Measurements from ENCODE around the gene MRPS35.
A peak's percentile ranks its signal among the peaks of the same experiment; 100 is the strongest.

Gene MRPS35

DNA sequence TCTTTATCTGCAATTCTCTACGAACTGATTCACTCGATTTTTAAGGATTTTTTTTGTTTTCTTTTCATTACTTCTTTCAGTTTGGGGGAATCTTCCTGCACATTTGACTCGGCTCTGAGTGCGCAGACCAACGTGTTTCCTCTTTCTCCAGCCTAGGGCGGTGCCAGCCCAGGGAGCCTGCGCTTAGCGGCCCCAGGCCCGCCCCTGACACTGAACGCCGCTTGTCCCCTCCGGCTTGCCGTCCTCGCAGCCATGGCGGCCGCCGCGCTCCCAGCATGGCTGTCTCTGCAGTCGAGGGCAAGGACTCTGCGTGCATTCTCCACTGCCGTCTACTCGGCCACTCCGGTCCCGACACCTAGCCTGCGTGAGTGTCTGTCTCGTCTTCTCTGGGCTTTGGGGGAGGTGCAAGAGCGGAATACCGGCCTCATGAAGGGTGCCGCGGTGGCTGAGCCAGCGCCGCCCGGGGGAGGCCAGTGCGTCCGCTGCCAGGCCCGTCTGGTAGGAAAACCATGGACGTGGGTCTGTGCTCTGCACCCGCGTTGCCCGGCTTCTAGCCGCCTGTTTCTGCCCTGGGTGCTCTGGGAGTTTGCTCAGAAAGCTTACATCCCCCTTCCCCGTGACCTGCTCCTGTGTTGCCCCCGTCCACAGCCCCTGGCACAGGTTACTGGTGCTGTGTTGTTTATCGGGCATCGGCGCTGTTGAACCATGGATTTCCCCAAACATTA, at the start of gene MRPS35:
Gene MRPS35 (plus strand): TSS at position 241 of the 725 bp plus-strand sequence. CDS start 12 bp downstream, at position 253.
- DNase-seq (ENCODE audit: low read depth) = peak; percentile 80

GRCh38 chr12:27665704-27666103, 44.9 kb upstream of the MRPS35 start:
- no peak for DNase-seq (ENCODE audit: low read depth)

GRCh38 chr12:27666510-27666909, 44.1 kb upstream of the MRPS35 start:
- DNase-seq (ENCODE audit: low read depth) = no peak

GRCh38 chr12:27667540-27667939, 43.1 kb upstream of the MRPS35 start:
- DNase-seq (ENCODE audit: low read depth) = no peak

GRCh38 chr12:27672051-27672450, 38.6 kb upstream of the MRPS35 start:
- DNase-seq (ENCODE audit: low read depth) = no peak

- no peak for DNase-seq (ENCODE audit: low read depth)
Observed at GRCh38 chr12:27672643-27673042, 38.0 kb upstream of the MRPS35 start.

DNA sequence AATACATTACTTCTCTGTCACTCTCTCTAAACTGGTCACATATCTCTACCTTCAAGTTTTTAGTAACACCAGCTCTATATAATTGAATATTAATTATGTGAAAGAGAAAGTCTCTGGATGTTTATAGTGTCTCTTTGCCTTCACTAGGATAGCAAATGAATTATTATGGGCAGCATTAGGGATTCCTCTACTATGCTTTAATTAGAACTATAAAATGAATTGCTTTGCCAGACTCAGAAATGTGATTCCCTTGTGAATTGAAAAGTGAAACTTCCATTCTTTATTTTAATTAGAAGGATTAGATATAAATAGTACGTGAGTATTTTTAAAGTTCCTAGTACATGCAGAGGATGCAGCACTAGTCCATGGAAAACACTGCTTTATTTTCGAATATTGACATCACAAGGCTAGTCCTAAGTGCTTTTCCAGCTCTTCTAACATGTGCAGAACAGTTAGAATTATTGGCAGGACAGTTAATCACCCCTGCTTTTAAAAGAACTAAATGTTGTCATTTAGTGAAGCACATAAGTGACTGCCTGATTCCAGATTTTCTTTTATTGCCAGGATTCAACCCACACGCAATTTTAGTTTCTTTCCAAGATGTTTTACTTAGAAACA, 37.4 kb upstream of the MRPS35 start:
- DNase-seq (ENCODE audit: low read depth) = no peak

GRCh38 chr12:27674989-27675388, 35.6 kb upstream of the MRPS35 start:
- DNase-seq (ENCODE audit: low read depth) = no peak

GRCh38 chr12:27680619-27681018, 30.0 kb upstream of the MRPS35 start:
- no peak for DNase-seq (ENCODE audit: low read depth)

- no peak for DNase-seq (ENCODE audit: low read depth)
Observed at GRCh38 chr12:27682534-27682933, 28.1 kb upstream of the MRPS35 start.

DNA sequence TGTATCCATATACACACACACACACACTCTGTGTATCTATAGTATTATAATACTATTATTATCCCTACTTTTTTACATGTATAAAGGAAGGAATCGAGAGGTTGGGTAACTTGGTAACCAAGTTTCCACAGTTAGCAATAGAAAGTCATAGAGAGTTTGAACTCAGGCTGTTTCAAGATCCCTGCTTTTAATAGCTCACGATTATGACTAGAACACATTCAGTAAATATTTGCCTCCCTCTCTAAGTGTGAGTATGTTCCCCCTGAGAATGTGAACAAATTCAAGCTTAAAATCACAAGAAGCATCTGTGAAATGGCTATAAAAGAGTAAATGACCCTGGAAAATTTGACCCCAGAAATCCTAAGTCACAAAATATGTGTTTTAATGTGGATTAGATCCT, 25.4 kb upstream of the MRPS35 start:
- DNase-seq (ENCODE audit: low read depth) = no peak

GRCh38 chr12:27686147-27686546, 24.5 kb upstream of the MRPS35 start:
- no peak for DNase-seq (ENCODE audit: low read depth)

GRCh38 chr12:27688671-27689070, 22.0 kb upstream of the MRPS35 start:
- DNase-seq (ENCODE audit: low read depth) = no peak

DNA sequence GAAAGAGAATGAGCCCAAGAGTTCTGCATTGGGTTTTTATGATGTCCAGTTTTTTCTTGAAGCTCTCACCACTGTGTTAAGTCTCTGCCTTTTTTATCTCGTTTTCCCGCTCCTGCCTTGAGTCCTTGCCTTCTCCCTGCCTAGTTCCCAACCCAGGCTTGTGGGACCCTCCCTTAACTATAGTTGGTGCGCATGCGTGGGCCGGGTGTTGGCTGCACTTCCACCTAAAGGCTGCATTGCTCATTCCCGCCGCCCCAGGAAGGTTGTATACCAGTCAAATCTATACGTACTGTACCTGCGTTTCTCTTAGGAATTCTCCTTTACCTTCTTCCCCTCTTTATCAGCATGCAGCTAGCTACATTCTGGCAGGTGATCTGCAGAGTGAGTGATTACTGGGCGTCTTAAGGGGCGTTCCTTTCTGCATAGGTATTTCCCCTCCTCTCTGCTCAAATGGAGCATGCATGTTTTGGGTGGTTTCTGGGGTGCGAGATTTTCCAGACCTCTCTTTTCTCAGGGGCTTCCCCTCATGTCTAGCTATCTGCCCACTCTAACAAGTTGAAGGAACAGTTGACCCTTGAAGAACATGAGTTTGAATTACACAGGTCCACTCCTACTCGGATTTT, 21.0 kb upstream of the MRPS35 start:
- no peak for DNase-seq (ENCODE audit: low read depth)

- DNase-seq (ENCODE audit: low read depth) = no peak
Observed at GRCh38 chr12:27693403-27693802, 17.2 kb upstream of the MRPS35 start.

- no peak for DNase-seq (ENCODE audit: low read depth)
Observed at GRCh38 chr12:27695556-27696292, 14.9 kb upstream of the MRPS35 start.

DNA sequence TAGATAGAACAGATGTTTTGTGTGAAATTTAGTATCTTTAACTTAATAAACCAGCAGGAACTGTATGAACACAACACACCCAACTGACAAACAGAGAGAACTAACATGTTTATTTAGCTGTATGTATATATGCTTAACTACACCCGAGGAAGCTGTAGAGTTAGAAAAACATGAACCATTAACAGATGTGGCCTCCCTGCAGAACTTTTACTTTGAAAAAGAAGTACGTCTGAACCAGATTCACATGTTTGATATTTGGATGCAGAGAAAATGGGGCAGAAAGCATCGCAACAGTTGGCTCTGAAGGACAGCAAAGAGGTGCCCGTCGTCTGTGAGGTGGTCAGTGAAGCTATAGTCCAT, 14.4 kb upstream of the MRPS35 start, which contains the start of gene REP15:
Gene REP15 (plus strand): TSS at position 155 of the 360 bp plus-strand sequence. CDS start 116 bp downstream, at position 271.
- no peak for DNase-seq (ENCODE audit: low read depth)

- no peak for DNase-seq (ENCODE audit: low read depth)
Observed at GRCh38 chr12:27696864-27697564, 13.6 kb upstream of the MRPS35 start.

GRCh38 chr12:27703720-27704452, 6.7 kb upstream of the MRPS35 start:
- DNase-seq (ENCODE audit: low read depth) = peak; percentile 39

GRCh38 chr12:27705263-27705662, 5.4 kb upstream of the MRPS35 start:
- no peak for DNase-seq (ENCODE audit: low read depth)

DNA sequence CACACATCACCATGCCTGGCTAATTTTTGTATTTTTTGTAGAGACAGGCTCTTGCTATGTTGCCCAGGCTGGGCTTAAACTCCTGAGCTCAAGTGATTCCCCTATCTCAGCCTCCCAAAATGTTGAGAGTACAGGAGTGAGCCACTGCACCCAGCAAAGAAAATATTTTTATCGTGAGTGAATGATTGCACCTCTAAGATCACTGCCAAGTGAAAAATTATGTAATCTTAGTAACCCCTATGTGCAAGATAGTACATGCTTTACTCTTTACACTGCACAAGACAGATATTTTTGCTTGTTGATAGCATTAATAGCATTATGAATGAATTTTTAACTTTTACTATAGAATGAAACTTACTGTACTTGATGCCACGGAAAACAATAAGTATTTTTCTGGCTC, 3.4 kb upstream of the MRPS35 start:
- no peak for DNase-seq (ENCODE audit: low read depth)

All from stimulated activated CD8-positive, alpha-beta memory T cell treated with anti-CD3 and anti-CD28 coated beads, Interleukin-7, amount 100 ng/mL, for 24 hours (primary cell).